Activated T-cell treated with anti-CD3 and anti-CD28 coated beads, Interleukin-2, amount 50 U/mL, for 4 hours (primary cell): Measurements from ENCODE around the gene ZNF367. TPM values are rescaled to one million over a fixed set of nuclear protein-coding genes. Genes with fewer than 3 reads are reported as not detected.

Experiments
- ATAC-seq, 2 donors: fragments of 200-7000 bp; cut with Tn5 transposase; one replicate each; pipeline ENCODE4 v1.10.0; 2021
- DNase-seq: peaks from one replicate; pipeline ENCODE4 v3.0.0-alpha.2; 2020
- H3K27me3 Mint-ChIP-seq: one replicate; pipeline ENCODE4 v1.8.0; 2021; ENCODE audit warnings: low read depth, mixed read lengths
- H3K36me3 Mint-ChIP-seq: one replicate; pipeline ENCODE4 v1.8.0; 2022; ENCODE audit warnings: mixed read lengths; ENCODE audit not compliant: insufficient read depth
- H3K4me1 Mint-ChIP-seq: one replicate; pipeline ENCODE4 v1.8.0; 2021; ENCODE audit warnings: low read depth, mixed read lengths
- H3K4me3 Mint-ChIP-seq: one replicate; pipeline ENCODE4 v1.8.0; 2021; ENCODE audit warnings: mild to moderate bottlenecking, moderate library complexity, mixed read lengths
- H3K9me3 Mint-ChIP-seq: one replicate; pipeline ENCODE4 v1.8.0; 2021; ENCODE audit warnings: mixed read lengths
- total RNA-seq, 3 donors: library from RNA; stranded (reverse); gene quantifications; one replicate each; pipeline ENCODE4 v1.2.1, GENCODE V29; 2021

Gene ZNF367
- total RNA-seq, 3 donors from 2014 or later, result 28.9 to 34.6 (median 30.0) TPM

- DNase-seq (no peak), ATAC-seq (peak; percentile 59 to 63)
- peaks cover 4% of the 10 kb centered on the region for H3K36me3 Mint-ChIP-seq
- H3K4me3 Mint-ChIP-seq, result no peak overlapping the region
- peaks cover 5% of the 10 kb centered on the region for H3K9me3 Mint-ChIP-seq
- no peaks in the 10 kb centered on the region for H3K27me3 Mint-ChIP-seq
- peaks cover 22% of the 10 kb centered on the region for H3K4me1 Mint-ChIP-seq
These were observed 19.4 kb downstream of the ZNF367 start for GRCh38 chr9:96398582-96399324.

- peaks cover 10% of the 10 kb centered on the region for H3K36me3 Mint-ChIP-seq
- peaks cover 5% of the 10 kb centered on the region for H3K9me3 Mint-ChIP-seq
- DNase-seq (no peak), ATAC-seq (no peak)
- no peak overlapping the region for H3K4me3 Mint-ChIP-seq
- no peaks in the 10 kb centered on the region for H3K27me3 Mint-ChIP-seq
- peaks cover 24% of the 10 kb centered on the region for H3K4me1 Mint-ChIP-seq
These were observed 22.2 kb downstream of the ZNF367 start for GRCh38 chr9:96395964-96396363.

DNA sequence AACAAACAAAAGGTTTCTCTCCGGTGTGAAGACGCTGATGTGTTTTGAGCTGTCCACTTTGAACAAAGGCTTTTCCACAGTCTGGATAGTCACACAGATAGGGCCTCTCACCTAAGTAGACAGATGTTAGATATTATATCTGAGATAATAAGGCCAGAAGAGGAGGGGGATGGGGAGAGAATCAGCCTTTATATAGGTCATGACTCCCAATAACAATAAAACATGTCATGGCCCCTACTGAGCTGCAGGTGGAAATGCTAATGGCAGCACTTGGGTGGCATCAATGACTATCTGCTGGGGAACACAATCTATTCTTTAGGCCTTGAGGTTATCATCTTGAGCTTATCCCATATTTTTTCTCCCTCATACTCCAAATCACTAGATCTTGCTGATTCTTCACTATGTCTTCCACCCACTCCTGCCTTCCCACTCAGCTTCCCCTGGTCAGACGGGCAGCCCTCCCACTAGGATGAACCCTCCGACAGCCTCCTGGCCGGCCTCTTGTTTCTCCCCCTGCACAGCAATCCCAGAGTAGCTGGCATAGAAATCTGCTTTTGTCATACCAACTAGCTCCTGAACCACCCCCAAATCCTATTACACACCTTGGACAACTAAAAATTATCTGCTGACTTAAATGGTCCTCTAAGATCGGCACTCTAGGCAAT is 23.2 kb downstream of the ZNF367 start:
- peaks cover 9% of the 10 kb centered on the region for H3K36me3 Mint-ChIP-seq
- no peaks in the 10 kb centered on the region for H3K9me3 Mint-ChIP-seq
- H3K4me1 Mint-ChIP-seq, result peaks cover 19% of the 10 kb centered on the region
- H3K27me3 Mint-ChIP-seq, result no peaks in the 10 kb centered on the region
- no peak for ATAC-seq
- no peak for DNase-seq
- no peak overlapping the region for H3K4me3 Mint-ChIP-seq

DNA sequence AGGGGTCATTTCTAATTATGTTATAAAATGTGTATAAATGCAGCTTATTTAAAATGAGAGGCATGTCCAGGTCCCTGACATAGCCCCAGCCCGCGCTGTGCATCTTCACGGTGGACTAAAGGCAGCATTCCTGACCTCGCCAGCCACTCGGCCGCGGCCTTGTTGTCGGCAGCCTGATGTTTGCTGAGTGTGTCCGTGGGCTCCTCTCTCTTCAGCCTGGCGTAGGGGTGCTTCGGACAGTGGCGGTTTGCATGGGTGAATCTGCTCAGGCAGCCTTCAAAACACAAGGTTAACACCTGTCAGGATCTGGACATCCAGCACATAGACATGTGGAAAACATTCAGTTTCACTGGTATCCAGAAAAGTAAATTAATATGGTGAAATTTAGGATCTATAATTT is 25.9 kb downstream of the ZNF367 start:
- Mint-ChIP-seq H3K9me3 (no peaks in the 10 kb centered on the region), H3K4me3 (no peak overlapping the region), H3K4me1 (peaks cover 2% of the 10 kb centered on the region), H3K27me3 (no peaks in the 10 kb centered on the region), H3K36me3 (peaks cover 9% of the 10 kb centered on the region)
- ATAC-seq (no peak), DNase-seq (no peak)

DNA sequence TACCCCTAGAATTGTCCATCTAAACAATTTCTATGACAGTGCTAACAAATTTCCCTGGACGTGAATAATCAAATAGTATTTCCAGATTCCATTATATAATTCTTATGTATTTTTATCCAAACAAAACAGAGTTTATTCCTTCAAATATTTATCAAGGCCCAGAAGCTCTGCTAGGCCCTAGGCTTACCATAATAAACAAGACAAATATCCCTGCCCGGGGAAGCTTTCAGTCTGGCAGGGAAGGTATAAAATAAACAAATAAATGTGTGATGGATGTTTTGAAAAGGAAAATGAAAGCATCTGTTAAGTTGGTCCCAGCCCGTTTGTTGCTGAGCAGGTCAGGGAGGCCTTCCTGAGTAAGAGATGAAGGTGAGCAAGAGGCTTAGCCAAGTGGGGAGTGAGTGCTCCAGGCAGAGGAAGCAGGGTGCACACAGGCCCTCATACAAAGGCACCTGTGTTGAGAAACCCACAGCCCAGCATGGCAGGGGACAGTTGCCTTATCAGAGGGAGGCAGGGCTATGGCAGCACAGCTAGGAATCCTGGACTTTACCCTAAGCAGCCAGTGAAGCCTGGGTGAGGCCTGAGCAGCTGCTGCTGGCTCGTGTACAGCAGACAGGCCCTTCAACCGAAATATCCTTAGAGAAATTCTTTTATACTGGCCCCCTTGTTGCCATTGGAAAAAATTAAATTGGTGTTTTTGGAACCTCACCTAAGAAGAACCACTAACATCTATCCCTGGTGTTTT is 27.0 kb downstream of the ZNF367 start:
- peaks cover 9% of the 10 kb centered on the region for H3K36me3 Mint-ChIP-seq
- H3K9me3 Mint-ChIP-seq, result no peaks in the 10 kb centered on the region
- H3K4me3 Mint-ChIP-seq, result no peak overlapping the region
- ATAC-seq (no peak), DNase-seq (no peak)
- no peaks in the 10 kb centered on the region for H3K27me3 Mint-ChIP-seq
- peaks cover 2% of the 10 kb centered on the region for H3K4me1 Mint-ChIP-seq

GRCh38 chr9:96388144-96388543 is 30.0 kb downstream of the ZNF367 start:
- Mint-ChIP-seq H3K27me3 (no peaks in the 10 kb centered on the region), H3K9me3 (no peaks in the 10 kb centered on the region), H3K4me3 (no peak overlapping the region), H3K4me1 (peaks cover 13% of the 10 kb centered on the region), H3K36me3 (peaks cover 9% of the 10 kb centered on the region)
- ATAC-seq (no peak), DNase-seq (no peak)

- Mint-ChIP-seq H3K4me1 (peaks cover 27% of the 10 kb centered on the region), H3K36me3 (peaks cover 2% of the 10 kb centered on the region), H3K9me3 (no peaks in the 10 kb centered on the region), H3K27me3 (no peaks in the 10 kb centered on the region), H3K4me3 (no peak overlapping the region)
- ATAC-seq, result no peak
- no peak for DNase-seq
These were observed 32.0 kb downstream of the ZNF367 start for GRCh38 chr9:96386157-96386556.

DNA sequence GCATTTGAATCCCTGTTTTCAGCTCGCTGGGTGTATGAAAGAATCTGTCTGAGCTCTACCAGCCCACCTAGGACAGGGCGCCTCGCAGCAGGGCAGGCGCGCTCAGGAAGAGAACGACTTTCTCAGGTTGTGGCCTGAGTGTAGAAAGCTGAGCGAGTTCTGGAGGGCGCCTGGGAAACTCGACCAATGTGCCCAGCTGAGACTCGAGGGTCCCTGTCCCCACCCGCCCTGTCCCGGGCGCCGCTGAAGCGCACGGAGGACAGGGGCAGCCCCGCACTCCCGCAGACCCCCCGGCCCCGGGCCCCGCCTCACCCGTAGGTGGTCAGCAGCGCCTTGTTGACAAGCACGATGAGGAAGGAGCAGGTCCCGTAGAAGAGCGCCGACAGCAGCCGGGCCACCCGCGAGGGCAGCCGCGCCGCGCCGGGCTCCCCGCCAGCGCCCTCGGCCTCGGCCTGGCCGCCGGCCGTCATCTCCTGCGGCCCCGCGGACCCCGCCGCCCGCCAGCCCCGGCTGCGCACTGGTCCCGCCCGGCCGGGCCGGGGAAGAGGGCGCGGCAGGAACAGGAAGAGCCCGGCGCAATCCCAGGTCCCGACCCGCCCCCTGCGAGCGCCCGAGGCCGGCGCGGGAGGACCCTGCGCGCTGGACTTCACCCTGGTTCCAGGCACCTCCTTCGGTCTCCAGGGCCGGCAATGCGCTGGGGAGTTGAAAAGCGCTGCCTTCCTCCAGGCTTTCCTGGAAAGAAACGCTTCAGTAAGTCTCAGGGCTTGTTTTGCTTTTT is 34.8 kb downstream of the ZNF367 start, which contains the start of gene SLC35D2:
Gene SLC35D2, minus strand, starts transcription at position 547 of the 778 bp plus-strand sequence. Its CDS starts 77 bp downstream, at position 470.
- peaks cover 37% of the 10 kb centered on the region for H3K4me1 Mint-ChIP-seq
- peaks cover 7% of the 10 kb centered on the region for H3K36me3 Mint-ChIP-seq
- no peaks in the 10 kb centered on the region for H3K27me3 Mint-ChIP-seq
- H3K9me3 Mint-ChIP-seq, result no peaks in the 10 kb centered on the region
- peak; percentile 72 to 81 for ATAC-seq
- peak within 1 kb of the TSS; percentile 84 for H3K4me3 Mint-ChIP-seq
- no peak for DNase-seq

GRCh38 chr9:96382839-96383164 is 35.4 kb downstream of the ZNF367 start:
- ATAC-seq, result no peak
- Mint-ChIP-seq H3K4me1 (peaks cover 37% of the 10 kb centered on the region), H3K36me3 (peaks cover 7% of the 10 kb centered on the region), H3K27me3 (no peaks in the 10 kb centered on the region), H3K4me3 (peak overlapping the region; percentile 80), H3K9me3 (no peaks in the 10 kb centered on the region)
- no peak for DNase-seq

GRCh38 chr9:96382175-96382574 is 36.0 kb downstream of the ZNF367 start:
- peaks cover 10% of the 10 kb centered on the region for H3K36me3 Mint-ChIP-seq
- ATAC-seq (no peak), DNase-seq (no peak)
- H3K4me1 Mint-ChIP-seq, result peaks cover 40% of the 10 kb centered on the region
- H3K9me3 Mint-ChIP-seq, result no peaks in the 10 kb centered on the region
- H3K4me3 Mint-ChIP-seq, result peak overlapping the region; percentile 80
- H3K27me3 Mint-ChIP-seq, result no peaks in the 10 kb centered on the region

DNA sequence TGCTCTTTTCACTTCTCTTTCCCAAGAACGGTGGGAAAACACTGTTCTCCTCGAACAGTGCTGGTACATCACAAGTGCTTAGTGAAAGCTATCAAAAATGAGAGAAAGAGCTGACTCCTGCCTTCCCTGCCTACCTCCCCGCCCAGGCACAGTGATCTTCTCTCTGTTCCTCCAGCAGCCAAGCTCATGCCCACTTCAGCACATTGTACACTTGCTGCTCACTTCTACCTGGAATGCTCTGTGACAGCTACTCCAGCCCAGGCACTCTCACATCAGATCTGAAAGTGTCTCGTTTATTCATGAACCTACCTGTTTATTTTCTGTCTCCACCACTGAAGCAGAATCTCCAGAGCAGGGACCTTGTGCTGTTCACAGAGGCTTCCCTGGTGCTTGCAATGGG is 36.5 kb downstream of the ZNF367 start:
- H3K4me1 Mint-ChIP-seq, result peaks cover 40% of the 10 kb centered on the region
- no peak for DNase-seq
- H3K36me3 Mint-ChIP-seq, result peaks cover 10% of the 10 kb centered on the region
- ATAC-seq, result no peak
- no peaks in the 10 kb centered on the region for H3K27me3 Mint-ChIP-seq
- H3K4me3 Mint-ChIP-seq, result no peak overlapping the region
- H3K9me3 Mint-ChIP-seq, result no peaks in the 10 kb centered on the region

GRCh38 chr9:96381125-96381524 is 37.0 kb downstream of the ZNF367 start:
- H3K4me3 Mint-ChIP-seq, result no peak overlapping the region
- no peak for DNase-seq
- no peak for ATAC-seq
- H3K36me3 Mint-ChIP-seq, result peaks cover 10% of the 10 kb centered on the region
- no peaks in the 10 kb centered on the region for H3K27me3 Mint-ChIP-seq
- H3K4me1 Mint-ChIP-seq, result peaks cover 40% of the 10 kb centered on the region
- no peaks in the 10 kb centered on the region for H3K9me3 Mint-ChIP-seq

GRCh38 chr9:96379461-96379860 is 38.7 kb downstream of the ZNF367 start:
- H3K9me3 Mint-ChIP-seq, result no peaks in the 10 kb centered on the region
- no peak for DNase-seq
- peaks cover 10% of the 10 kb centered on the region for H3K36me3 Mint-ChIP-seq
- H3K4me1 Mint-ChIP-seq, result peaks cover 37% of the 10 kb centered on the region
- ATAC-seq, result no peak
- no peak overlapping the region for H3K4me3 Mint-ChIP-seq
- H3K27me3 Mint-ChIP-seq, result no peaks in the 10 kb centered on the region

GRCh38 chr9:96378187-96378586 is 40.0 kb downstream of the ZNF367 start:
- Mint-ChIP-seq H3K36me3 (peaks cover 10% of the 10 kb centered on the region), H3K4me1 (peaks cover 29% of the 10 kb centered on the region), H3K27me3 (no peaks in the 10 kb centered on the region), H3K4me3 (no peak overlapping the region), H3K9me3 (no peaks in the 10 kb centered on the region)
- DNase-seq (no peak), ATAC-seq (no peak)
